ENCODE measurements around the gene PFKP.
A peak's percentile ranks its signal among the peaks of the same experiment; 100 is the strongest.
"Not testable (repeated sequence)": the region's sequence is repeated elsewhere in the genome, so short reads cannot be mapped to it uniquely, and the experiment has no call there.

PFKP gene

GRCh38 chr10:3159152-3159551 is 91.8 kb downstream of the PFKP start:
- no peak for DNase-seq (ENCODE audit: low read depth)

- DNase-seq (ENCODE audit: low read depth), result no peak
Observed at GRCh38 chr10:3162533-3162932, 95.2 kb downstream of the PFKP start.

- no peak for DNase-seq (ENCODE audit: low read depth)
Observed at GRCh38 chr10:3163879-3164278, 96.5 kb downstream of the PFKP start.

- no peak for DNase-seq (ENCODE audit: low read depth)
Observed at GRCh38 chr10:3165196-3165595, 97.8 kb downstream of the PFKP start.

GRCh38 chr10:3166496-3167290 is 99.3 kb downstream of the PFKP start:
- no peak for DNase-seq (ENCODE audit: low read depth)

- no peak for DNase-seq (ENCODE audit: low read depth)
Observed at GRCh38 chr10:3167611-3168330, 100.4 kb downstream of the PFKP start.

- DNase-seq (ENCODE audit: low read depth), result no peak
Observed at GRCh38 chr10:3169271-3169670, 101.9 kb downstream of the PFKP start.

- DNase-seq (ENCODE audit: low read depth), result no peak
Observed at GRCh38 chr10:3169673-3170072, 102.3 kb downstream of the PFKP start.

GRCh38 chr10:3171488-3171887 is 104.1 kb downstream of the PFKP start:
- not testable (repeated sequence) for DNase-seq (ENCODE audit: low read depth)

- peak; percentile 28 for DNase-seq (ENCODE audit: low read depth)
Observed at GRCh38 chr10:3172081-3172445, 104.7 kb downstream of the PFKP start.

GRCh38 chr10:3172446-3173170 is 105.3 kb downstream of the PFKP start, which contains the start of gene PITRM1:
Gene PITRM1 (minus strand): TSS chr10:3172782. CDS start chr10:3172772, 10 bp downstream.
- DNase-seq (ENCODE audit: low read depth), result peak; percentile 98

GRCh38 chr10:3173171-3173878 is 106.0 kb downstream of the PFKP start:
- DNase-seq (ENCODE audit: low read depth), result no peak

GRCh38 chr10:3178042-3178441 is 110.7 kb downstream of the PFKP start:
- no peak for DNase-seq (ENCODE audit: low read depth)

GRCh38 chr10:3179174-3179573 is 111.8 kb downstream of the PFKP start:
- no peak for DNase-seq (ENCODE audit: low read depth)

GRCh38 chr10:3180355-3181025 is 113.1 kb downstream of the PFKP start:
- DNase-seq (ENCODE audit: low read depth), result no peak

GRCh38 chr10:3185386-3185785 is 118.0 kb downstream of the PFKP start:
- DNase-seq (ENCODE audit: low read depth), result no peak

GRCh38 chr10:3186368-3186767 is 119.0 kb downstream of the PFKP start:
- no peak for DNase-seq (ENCODE audit: low read depth)
